A549 (cell line): Measurements from ENCODE around the gene COG7. TPM values are rescaled to one million over a fixed set of nuclear protein-coding genes. Genes with fewer than 3 reads are reported as not detected.

ENCODE experiments used
- ATAC-seq, 2 experiments: fragments of 200-7000 bp in 1 of 2; fragments of >200 bp in 1 of 2; cut with Nextera tagmentation in 1 of 2; cut with Tn5 transposase in 1 of 2; 3 replicates each; pipeline versions ENCODE4 v1.8.0 to v1.9.1; 2018 to 2020; ENCODE audit warnings: mild to moderate bottlenecking in 1 of 2, moderate library complexity in 1 of 2
- CTCF ChIA-PET: fragments of 300-600 bp; sonication (Branson Sonifier 250); formaldehyde crosslinking; extraction: SDS; loops from one replicate; lab custom pipeline; 2021; ENCODE audit warnings: antibody characterized with exemption, inconsistent platforms; lab: Yijun Ruan, JAX
- POLR2A ChIA-PET: fragments of 350-600 bp; formaldehyde crosslinking; extraction: SDS; loops from one replicate; lab custom pipeline; 2021; ENCODE audit warnings: antibody characterized with exemption, inconsistent platforms; lab: Yijun Ruan, JAX
- DNase-seq, 2 experiments: peaks; one replicate each; pipeline versions ENCODE4 v3.0.0 to v3.0.0-alpha.2; 2011 to 2016; ENCODE audit warnings: low read depth in 1 of 2, low spot score in 1 of 2
- FAIRE-seq: peaks from 2 replicates; lab custom pipeline; 2011; peaks lifted over from hg19 to GRCh38; lab: Jason Lieb, UNC
- H3K27ac ChIP-seq, 2 experiments: fragments of >200 bp; sonication (Bioruptor Twin); formaldehyde crosslinking; 3 replicates each; pipeline ENCODE4 v1.5.1; 2016 to 2017
- H3K4me1 ChIP-seq: fragments of >200 bp; sonication (Bioruptor Twin); formaldehyde crosslinking; 3 replicates; pipeline ENCODE4 v1.6.1; 2016
- H3K4me2 ChIP-seq: fragments of >200 bp; sonication (Bioruptor Twin); formaldehyde crosslinking; 3 replicates; pipeline ENCODE4 v1.6.1; 2016
- H3K4me3 ChIP-seq: fragments of >200 bp; sonication (Bioruptor Twin); formaldehyde crosslinking; 3 replicates; pipeline ENCODE4 v1.5.1; 2016
- H3K9me3 ChIP-seq: fragments of >200 bp; sonication (Bioruptor Twin); formaldehyde crosslinking; 3 replicates; pipeline ENCODE4 v1.6.1; 2016
- BHLHE40 ChIP-seq: IDR thresholded peaks from 2 replicates; pipeline ENCODE4 v1.6.1; 2012; ENCODE audit warnings: low read depth, low read length, inconsistent platforms
- CBX2 ChIP-seq: fragments of 200-600 bp; sonication (generic); IDR thresholded peaks from 2 replicates; pipeline ENCODE4 v1.6.1; 2016; ENCODE audit warnings: low read depth, mild to moderate bottlenecking, borderline replicate concordance
- CBX8 ChIP-seq: fragments of 200-600 bp; sonication (generic); IDR thresholded peaks from 2 replicates; pipeline ENCODE4 v1.6.1; 2016
- CEBPB ChIP-seq, 2 experiments: fragments of >200 bp in 1 of 2; sonication (Bioruptor Twin) in 1 of 2; formaldehyde crosslinking in 1 of 2; IDR thresholded peaks; 2 replicates each; pipeline ENCODE4 v1.6.1; 2012 to 2016
- CHD2 ChIP-seq: fragments of 150-350 bp; IDR thresholded peaks from 2 replicates; pipeline ENCODE4 v1.6.1; 2014; ENCODE audit warnings: low read length; ENCODE audit not compliant: partially characterized antibody
- CHD4 ChIP-seq: fragments of 200-600 bp; sonication (generic); IDR thresholded peaks from 2 replicates; pipeline ENCODE4 v1.6.1; 2016; ENCODE audit warnings: antibody characterized with exemption, mild to moderate bottlenecking, borderline replicate concordance
- ESRRA ChIP-seq: fragments of 150-350 bp; IDR thresholded peaks from 2 replicates; pipeline ENCODE4 v1.6.1; 2014; ENCODE audit warnings: mild to moderate bottlenecking, low read length, borderline replicate concordance
- HDAC2 ChIP-seq: fragments of 200-600 bp; sonication (generic); IDR thresholded peaks from 2 replicates; pipeline ENCODE4 v1.6.1; 2016
- HEYL ChIP-seq: fragments of 250-450 bp; sonication (Bioruptor Pico); IDR thresholded peaks from 2 replicates; pipeline ENCODE4 v1.8.0; 2021; ENCODE audit warnings: mild to moderate bottlenecking, moderate library complexity
- HOXB5 ChIP-seq: fragments of 250-450 bp; sonication (Bioruptor Pico); IDR thresholded peaks from 2 replicates; pipeline ENCODE4 v1.5.0; 2020; ENCODE audit warnings: mild to moderate bottlenecking, moderate library complexity
- KDM5A ChIP-seq: fragments of 200-600 bp; sonication (generic); IDR thresholded peaks from 2 replicates; pipeline ENCODE4 v1.6.1; 2016; ENCODE audit warnings: antibody characterized with exemption, mild to moderate bottlenecking
- MYC ChIP-seq: IDR thresholded peaks from 2 replicates; pipeline ENCODE4 v1.6.1; 2012; ENCODE audit warnings: mild to moderate bottlenecking, inconsistent platforms, low read length, improper control_type of control experiment, borderline replicate concordance
- NPAS2 ChIP-seq: fragments of 250-450 bp; sonication (Bioruptor Pico); IDR thresholded peaks from 2 replicates; pipeline ENCODE4 v1.8.0; 2022; ENCODE audit warnings: mild to moderate bottlenecking, moderate library complexity, borderline replicate concordance
- POLR2A ChIP-seq: IDR thresholded peaks from 2 replicates; pipeline ENCODE4 v1.6.1; 2012; ENCODE audit warnings: mild to moderate bottlenecking, low read length
- SMC3 ChIP-seq: fragments of >200 bp; sonication (Bioruptor Twin); formaldehyde crosslinking; IDR thresholded peaks from 3 replicates; pipeline ENCODE4 v1.6.1; 2018; ENCODE audit warnings: inconsistent platforms
- SREBF2 ChIP-seq: fragments of 450-650 bp; IDR thresholded peaks from 2 replicates; pipeline ENCODE4 v1.6.1; 2014; ENCODE audit warnings: mild to moderate bottlenecking, moderate library complexity
- WGBS: methylation state at CpG from one replicate; pipeline ENCODE4 v1.1.6; 2017; ENCODE audit errors: missing lambda C conversion rate; 5-methylcytosine and 5-hydroxymethylcytosine counted together
- polyA plus RNA-seq, 4 experiments: library from polyadenylated mRNA; depleted of rRNA in 3 of 4; stranded (reverse); fragments of >200 nt; fragmentation: RNase III in 1 of 4; extraction: RNeasy Plus Mini Kit Qiagen cat#74134 plus additional on column Dnase treatment in 1 of 4; gene quantifications; 2 replicates in 3 of 4; 3 replicates in 1 of 4; pipeline ENCODE4 v1.2.3, GENCODE V29; 2011 to 2017
- TF ChIP-seq, protein P1 (sequence below): IDR thresholded peaks from 2 replicates; pipeline ENCODE4 v1.6.1; 2012
- TF ChIP-seq, protein P2 (sequence below): fragments of 150-350 bp; IDR thresholded peaks from 2 replicates; pipeline ENCODE4 v1.6.1; 2014; ENCODE audit warnings: low read depth, mild to moderate bottlenecking, low read length
- TF ChIP-seq, protein P3 (sequence below): fragments of 250-450 bp; sonication (Bioruptor Pico); IDR thresholded peaks from 2 replicates; pipeline ENCODE4 v1.5.0; 2020; ENCODE audit warnings: low read depth, mild to moderate bottlenecking, moderate library complexity
- TF ChIP-seq, protein P4 (sequence below): fragments of >200 bp; sonication (Bioruptor Twin); formaldehyde crosslinking; IDR thresholded peaks from 3 replicates; pipeline ENCODE4 v1.5.1; 2016
- TF ChIP-seq, protein P5 (sequence below): IDR thresholded peaks from 2 replicates; pipeline ENCODE4 v1.6.1; 2012

Gene COG7
- polyA plus RNA-seq, 2 of the 4 experiments (the other 2 are of a cell fraction) = 11.3 to 18.5 TPM

DNA sequence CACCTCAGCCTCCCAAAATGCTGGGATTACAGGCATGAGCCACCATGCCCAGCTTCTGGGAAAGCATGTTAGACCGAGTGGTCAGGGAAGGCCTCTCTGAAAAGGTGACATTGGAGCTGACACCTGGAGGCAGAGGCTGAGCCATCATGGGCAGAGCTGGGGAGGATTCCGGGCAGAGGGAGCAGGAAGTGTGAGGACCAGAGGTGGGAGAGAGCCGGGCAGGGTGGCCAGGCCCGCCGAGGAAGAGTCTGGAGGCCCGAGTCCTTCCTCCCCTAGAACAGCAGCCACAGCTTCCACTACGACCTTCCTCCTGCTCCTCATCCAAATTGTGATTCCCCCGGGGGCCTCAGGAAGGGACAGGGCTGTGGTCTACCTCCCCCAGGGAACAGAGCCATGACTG lies 74.7 kb downstream of the COG7 start:
- Histone ChIP-seq H3K27ac (no peak overlapping the region), H3K9me3 (no peaks in the 10 kb centered on the region), H3K4me1 (no peaks in the 10 kb centered on the region), H3K4me2 (no peak overlapping the region), H3K4me3 (no peak overlapping the region)
- FAIRE-seq (no peak), DNase-seq (no peak), ATAC-seq (no peak)
- POLR2A ChIA-PET = no interaction called here
- CTCF ChIA-PET = no interaction called here
- TF ChIP-seq, protein P1, sequence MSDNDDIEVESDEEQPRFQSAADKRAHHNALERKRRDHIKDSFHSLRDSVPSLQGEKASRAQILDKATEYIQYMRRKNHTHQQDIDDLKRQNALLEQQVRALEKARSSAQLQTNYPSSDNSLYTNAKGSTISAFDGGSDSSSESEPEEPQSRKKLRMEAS = no peak
- TF ChIP-seq CHD4 = no peak
- TF ChIP-seq, protein P2, sequence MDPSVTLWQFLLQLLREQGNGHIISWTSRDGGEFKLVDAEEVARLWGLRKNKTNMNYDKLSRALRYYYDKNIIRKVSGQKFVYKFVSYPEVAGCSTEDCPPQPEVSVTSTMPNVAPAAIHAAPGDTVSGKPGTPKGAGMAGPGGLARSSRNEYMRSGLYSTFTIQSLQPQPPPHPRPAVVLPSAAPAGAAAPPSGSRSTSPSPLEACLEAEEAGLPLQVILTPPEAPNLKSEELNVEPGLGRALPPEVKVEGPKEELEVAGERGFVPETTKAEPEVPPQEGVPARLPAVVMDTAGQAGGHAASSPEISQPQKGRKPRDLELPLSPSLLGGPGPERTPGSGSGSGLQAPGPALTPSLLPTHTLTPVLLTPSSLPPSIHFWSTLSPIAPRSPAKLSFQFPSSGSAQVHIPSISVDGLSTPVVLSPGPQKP = no peak
- TF ChIP-seq, protein P3, sequence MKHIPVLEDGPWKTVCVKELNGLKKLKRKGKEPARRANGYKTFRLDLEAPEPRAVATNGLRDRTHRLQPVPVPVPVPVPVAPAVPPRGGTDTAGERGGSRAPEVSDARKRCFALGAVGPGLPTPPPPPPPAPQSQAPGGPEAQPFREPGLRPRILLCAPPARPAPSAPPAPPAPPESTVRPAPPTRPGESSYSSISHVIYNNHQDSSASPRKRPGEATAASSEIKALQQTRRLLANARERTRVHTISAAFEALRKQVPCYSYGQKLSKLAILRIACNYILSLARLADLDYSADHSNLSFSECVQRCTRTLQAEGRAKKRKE = no peak
- 55% methylated on average over 8 of the region's 8 CpGs for WGBS

DNA sequence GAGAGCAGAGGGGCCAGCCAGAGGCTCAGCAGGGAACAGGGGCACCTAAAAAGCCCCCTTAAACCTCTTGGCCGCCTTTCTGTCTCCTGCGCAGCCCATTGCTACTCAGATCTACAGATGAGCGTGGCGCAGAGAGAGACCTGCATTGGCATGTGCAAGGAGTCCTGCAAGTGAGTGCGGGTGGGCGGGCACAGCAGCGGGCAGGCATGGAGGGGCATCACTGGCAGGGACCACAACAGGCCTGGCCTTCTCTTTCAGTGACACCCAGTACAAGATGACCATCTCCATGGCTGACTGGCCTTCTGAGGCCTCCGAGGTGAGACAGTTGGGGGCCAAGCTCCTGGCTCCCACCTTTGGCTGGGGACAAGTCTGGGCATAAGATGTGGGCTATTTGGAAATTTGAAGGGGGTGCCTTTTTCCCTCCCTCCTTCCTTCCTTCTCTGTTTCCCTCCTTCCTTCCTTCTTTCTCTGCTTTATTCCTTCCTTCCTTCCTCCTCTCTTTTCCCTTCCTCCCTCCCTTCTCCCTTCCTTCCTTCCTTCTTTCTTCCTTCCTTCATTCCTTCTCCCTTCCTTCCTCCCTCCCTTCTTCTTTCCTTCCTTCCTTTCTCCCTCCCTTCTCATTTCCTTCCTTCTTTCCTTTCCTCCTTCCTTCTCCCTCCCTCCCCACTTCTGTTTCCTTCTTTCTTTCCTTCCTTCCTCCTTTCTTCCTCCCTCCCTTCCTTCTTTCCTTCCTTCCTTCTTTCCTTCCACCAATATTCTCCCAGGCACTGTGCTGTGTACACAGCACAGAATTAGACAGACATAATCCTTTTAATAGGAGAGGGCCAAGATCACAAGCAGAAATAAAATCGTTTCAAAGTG lies 75.7 kb downstream of the COG7 start:
- CTCF ChIA-PET = interaction anchor here (1.3 kb wide), 1 partner anchor 478 kb away, joined by 3 read pairs; no protein-coding TSS in a partner anchor
- no peak for ATAC-seq
- 82% methylated on average over 9 of the region's 9 CpGs for WGBS

More for the DNA sequence above, 75.7 kb downstream of the COG7 start:
- no peaks in the 10 kb centered on the region for H3K9me3 ChIP-seq
- TF ChIP-seq KDM5A (no peak), CBX8 (no peak), POLR2A (no peak), BHLHE40 (no peak), CHD2 (no peak), ESRRA (no peak), HEYL (CRISPR knock-in tag) (no peak), HOXB5 (CRISPR knock-in tag) (no peak), SREBF2 (no peak), CBX2 (no peak), MYC (no peak), HDAC2 (no peak), SMC3 (no peak), CEBPB (IDR thresholded peaks at IDR 0.05) (no peak), NPAS2 (CRISPR knock-in tag) (no peak)
- TF ChIP-seq, protein P4, sequence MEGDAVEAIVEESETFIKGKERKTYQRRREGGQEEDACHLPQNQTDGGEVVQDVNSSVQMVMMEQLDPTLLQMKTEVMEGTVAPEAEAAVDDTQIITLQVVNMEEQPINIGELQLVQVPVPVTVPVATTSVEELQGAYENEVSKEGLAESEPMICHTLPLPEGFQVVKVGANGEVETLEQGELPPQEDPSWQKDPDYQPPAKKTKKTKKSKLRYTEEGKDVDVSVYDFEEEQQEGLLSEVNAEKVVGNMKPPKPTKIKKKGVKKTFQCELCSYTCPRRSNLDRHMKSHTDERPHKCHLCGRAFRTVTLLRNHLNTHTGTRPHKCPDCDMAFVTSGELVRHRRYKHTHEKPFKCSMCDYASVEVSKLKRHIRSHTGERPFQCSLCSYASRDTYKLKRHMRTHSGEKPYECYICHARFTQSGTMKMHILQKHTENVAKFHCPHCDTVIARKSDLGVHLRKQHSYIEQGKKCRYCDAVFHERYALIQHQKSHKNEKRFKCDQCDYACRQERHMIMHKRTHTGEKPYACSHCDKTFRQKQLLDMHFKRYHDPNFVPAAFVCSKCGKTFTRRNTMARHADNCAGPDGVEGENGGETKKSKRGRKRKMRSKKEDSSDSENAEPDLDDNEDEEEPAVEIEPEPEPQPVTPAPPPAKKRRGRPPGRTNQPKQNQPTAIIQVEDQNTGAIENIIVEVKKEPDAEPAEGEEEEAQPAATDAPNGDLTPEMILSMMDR = no peak
- TF ChIP-seq, protein P5, sequence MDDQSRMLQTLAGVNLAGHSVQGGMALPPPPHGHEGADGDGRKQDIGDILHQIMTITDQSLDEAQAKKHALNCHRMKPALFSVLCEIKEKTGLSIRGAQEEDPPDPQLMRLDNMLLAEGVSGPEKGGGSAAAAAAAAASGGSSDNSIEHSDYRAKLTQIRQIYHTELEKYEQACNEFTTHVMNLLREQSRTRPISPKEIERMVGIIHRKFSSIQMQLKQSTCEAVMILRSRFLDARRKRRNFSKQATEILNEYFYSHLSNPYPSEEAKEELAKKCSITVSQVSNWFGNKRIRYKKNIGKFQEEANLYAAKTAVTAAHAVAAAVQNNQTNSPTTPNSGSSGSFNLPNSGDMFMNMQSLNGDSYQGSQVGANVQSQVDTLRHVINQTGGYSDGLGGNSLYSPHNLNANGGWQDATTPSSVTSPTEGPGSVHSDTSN = no peak
- TF ChIP-seq, protein P2 = no peak
- TF ChIP-seq, all 56 proteins: peak for 0
- no peak overlapping the region for H3K4me2 ChIP-seq
- no peak overlapping the region for H3K4me3 ChIP-seq
- POLR2A ChIA-PET = no interaction called here
- H3K4me1 ChIP-seq = no peaks in the 10 kb centered on the region
- FAIRE-seq (no peak), DNase-seq (no peak)
- H3K27ac ChIP-seq = no peak overlapping the region
